Measurements from ENCODE around the gene LIPF. TPM values are rescaled to one million over a fixed set of nuclear protein-coding genes. Genes with fewer than 3 reads are reported as not detected.
A peak's percentile ranks its signal among the peaks of the same experiment; 100 is the strongest.

The LIPF gene
- total RNA-seq, 1 donor from 2014 or later, result 19.6 TPM

DNA sequence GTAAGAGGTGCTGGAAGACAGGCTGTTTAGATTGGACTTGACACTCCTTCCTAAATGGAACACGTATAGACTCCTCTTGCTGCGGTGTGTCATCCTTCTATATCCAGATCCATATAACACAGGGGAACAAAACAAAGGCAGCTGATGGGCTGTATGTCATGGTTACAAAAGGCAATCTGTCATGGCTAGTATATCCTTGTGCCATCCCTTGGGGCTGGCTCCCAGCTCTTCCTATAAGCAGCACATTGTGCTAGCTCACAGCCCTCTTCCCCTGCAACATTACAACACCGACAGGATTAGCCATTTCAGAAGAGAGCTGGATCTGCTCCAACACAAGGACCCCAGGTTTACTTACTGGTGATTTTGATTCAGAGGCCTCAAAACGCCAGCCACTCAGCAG is 57.1 kb downstream of the LIPF start:
- H3K4me3 Mint-ChIP-seq, result no peak overlapping the region
- no peaks in the 10 kb centered on the region for H3K36me3 Mint-ChIP-seq
- peaks cover 4% of the 10 kb centered on the region for H3K4me1 Mint-ChIP-seq (ENCODE audit: unreplicated experiment)
- TF ChIP-seq, protein P1, sequence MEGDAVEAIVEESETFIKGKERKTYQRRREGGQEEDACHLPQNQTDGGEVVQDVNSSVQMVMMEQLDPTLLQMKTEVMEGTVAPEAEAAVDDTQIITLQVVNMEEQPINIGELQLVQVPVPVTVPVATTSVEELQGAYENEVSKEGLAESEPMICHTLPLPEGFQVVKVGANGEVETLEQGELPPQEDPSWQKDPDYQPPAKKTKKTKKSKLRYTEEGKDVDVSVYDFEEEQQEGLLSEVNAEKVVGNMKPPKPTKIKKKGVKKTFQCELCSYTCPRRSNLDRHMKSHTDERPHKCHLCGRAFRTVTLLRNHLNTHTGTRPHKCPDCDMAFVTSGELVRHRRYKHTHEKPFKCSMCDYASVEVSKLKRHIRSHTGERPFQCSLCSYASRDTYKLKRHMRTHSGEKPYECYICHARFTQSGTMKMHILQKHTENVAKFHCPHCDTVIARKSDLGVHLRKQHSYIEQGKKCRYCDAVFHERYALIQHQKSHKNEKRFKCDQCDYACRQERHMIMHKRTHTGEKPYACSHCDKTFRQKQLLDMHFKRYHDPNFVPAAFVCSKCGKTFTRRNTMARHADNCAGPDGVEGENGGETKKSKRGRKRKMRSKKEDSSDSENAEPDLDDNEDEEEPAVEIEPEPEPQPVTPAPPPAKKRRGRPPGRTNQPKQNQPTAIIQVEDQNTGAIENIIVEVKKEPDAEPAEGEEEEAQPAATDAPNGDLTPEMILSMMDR (conservative IDR thresholded peaks at IDR 0.05), result no peak
- DNase-seq (ENCODE audit: extremely low spot score, unreplicated experiment), result no peak
- H3K27ac Mint-ChIP-seq, result no peak overlapping the region
- peaks cover 8% of the 10 kb centered on the region for H3K27me3 Mint-ChIP-seq
- no peaks in the 10 kb centered on the region for H3K9me3 Mint-ChIP-seq

DNA sequence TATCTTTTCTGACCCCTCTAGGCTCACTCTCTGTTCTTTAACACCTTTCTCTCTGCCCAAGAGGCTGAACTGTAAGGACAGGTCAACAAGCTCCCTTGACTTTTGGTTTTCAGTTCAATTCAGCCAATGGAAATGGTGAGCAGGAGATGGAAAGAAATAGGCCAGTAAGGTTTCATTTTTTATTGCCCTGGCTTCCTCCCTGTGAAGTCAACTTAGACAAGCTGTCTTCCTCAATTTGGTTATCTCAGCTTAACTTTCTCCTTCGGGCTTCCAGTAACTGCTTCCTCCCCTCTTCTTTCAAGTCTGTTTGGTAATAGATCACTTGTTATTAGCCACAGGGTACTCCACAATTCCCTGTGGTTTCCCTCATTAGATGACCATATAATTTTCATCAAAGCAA is 61.6 kb downstream of the LIPF start:
- H3K27me3 Mint-ChIP-seq, result peaks cover 5% of the 10 kb centered on the region
- TF ChIP-seq, protein P1 (conservative IDR thresholded peaks at IDR 0.05), result no peak
- no peaks in the 10 kb centered on the region for H3K9me3 Mint-ChIP-seq
- H3K36me3 Mint-ChIP-seq, result no peaks in the 10 kb centered on the region
- DNase-seq (ENCODE audit: extremely low spot score, unreplicated experiment), result no peak
- H3K4me3 Mint-ChIP-seq, result no peak overlapping the region
- peaks cover 4% of the 10 kb centered on the region for H3K4me1 Mint-ChIP-seq (ENCODE audit: unreplicated experiment)
- H3K27ac Mint-ChIP-seq, result no peak overlapping the region

DNA sequence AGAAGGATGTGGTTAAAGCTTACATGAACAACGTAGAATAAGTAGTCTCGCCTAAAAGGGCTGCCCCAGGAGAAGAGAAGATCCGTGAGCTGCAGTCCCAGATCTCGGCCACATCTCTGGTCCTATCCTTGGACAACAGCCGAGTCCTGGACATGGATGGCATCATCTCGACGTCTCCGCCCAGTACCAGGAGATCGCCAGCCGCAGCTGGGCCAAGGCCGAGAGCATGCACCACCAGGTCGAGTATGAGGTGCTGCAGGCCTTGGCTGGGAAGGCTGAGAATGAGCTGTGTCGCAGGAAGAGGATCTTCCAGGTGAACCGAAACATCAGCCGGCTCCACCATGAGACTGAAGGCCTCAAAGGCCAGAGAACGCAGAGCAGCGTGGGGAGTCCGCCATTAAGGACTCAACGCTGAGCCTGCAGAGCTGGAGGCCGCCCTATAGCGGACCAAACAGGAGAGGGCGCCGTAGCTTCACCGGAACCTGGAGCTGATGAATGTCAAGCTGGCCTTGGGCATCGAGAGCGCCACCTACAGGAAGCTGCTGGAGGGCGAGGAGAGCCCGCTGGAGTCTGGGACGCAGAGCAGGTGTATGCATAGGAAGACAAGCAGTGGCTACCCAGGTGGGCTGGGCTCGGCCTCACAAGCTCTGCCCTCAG is 64.0 kb downstream of the LIPF start:
- Mint-ChIP-seq H3K4me1 (ENCODE audit: unreplicated experiment) (peaks cover 4% of the 10 kb centered on the region), H3K9me3 (no peaks in the 10 kb centered on the region), H3K27ac (no peak overlapping the region), H3K4me3 (no peak overlapping the region), H3K27me3 (peaks cover 5% of the 10 kb centered on the region), H3K36me3 (no peaks in the 10 kb centered on the region)
- TF ChIP-seq, protein P1 (conservative IDR thresholded peaks at IDR 0.05), result peak; percentile 36
- DNase-seq (ENCODE audit: extremely low spot score, unreplicated experiment), result no peak

Other genes starting within 250 kb of the LIPF start
- 7.0 and 10.7 TPM in 2 replicates for gene RNLS, start 81.1 kb upstream of the LIPF start, total RNA-seq (ENCODE audit: low replicate concordance)
- 0.12 and 0.29 TPM in 2 replicates for gene LIPJ, start 77.7 kb upstream of the LIPF start, total RNA-seq (ENCODE audit: low replicate concordance)
- gene LIPK, start 41.8 kb downstream of the LIPF start, total RNA-seq (ENCODE audit: low replicate concordance), result 0.41 and 3.2 TPM in 2 replicates
- 0.24 and 1.5 TPM in 2 replicates for gene LIPN, start 95.6 kb downstream of the LIPF start, total RNA-seq (ENCODE audit: low replicate concordance)
- 0.38 TPM in 1 of 2 replicates, not detected in the other for gene LIPM, start 138.3 kb downstream of the LIPF start, total RNA-seq (ENCODE audit: low replicate concordance)
- 2.9 and 8.4 TPM in 2 replicates for gene ANKRD22, start 187.4 kb downstream of the LIPF start, total RNA-seq (ENCODE audit: low replicate concordance)
- gene STAMBPL1, start 215.8 kb downstream of the LIPF start, total RNA-seq (ENCODE audit: low replicate concordance), result 5.9 and 8.4 TPM in 2 replicates